ENCODE measurements around the gene OR14K1. TPM values are rescaled to one million over a fixed set of nuclear protein-coding genes. Genes with fewer than 3 reads are reported as not detected.
"Not testable (repeated sequence)": the region's sequence is repeated elsewhere in the genome, so short reads cannot be mapped to it uniquely, and the experiment has no call there.

Gene OR14K1
- total RNA-seq, 2 experiments from 2014 or later, result not detected

DNA sequence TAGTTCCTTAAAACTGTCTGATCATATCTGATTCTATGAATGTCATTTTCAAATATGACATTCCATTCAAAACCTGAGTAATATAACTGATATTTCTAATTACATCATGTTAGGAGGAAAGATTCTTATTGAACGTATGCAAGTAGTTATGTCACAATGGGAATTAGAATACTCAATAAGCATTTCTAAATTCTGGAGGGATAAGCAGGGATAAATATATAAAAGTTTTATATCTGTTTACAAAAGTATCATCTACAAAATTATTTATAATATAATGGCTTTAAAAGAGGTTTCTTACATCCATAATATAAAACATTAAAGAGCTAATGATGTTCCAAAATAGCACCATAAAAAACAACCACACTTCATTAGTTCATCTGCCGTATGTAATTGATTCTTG, 9.6 kb downstream of the OR14K1 start, which contains the start of gene OR14A2:
OR14A2 (minus strand) TSS at position 101 of the 400 bp plus-strand sequence.
- TF ChIP-seq, protein P1, sequence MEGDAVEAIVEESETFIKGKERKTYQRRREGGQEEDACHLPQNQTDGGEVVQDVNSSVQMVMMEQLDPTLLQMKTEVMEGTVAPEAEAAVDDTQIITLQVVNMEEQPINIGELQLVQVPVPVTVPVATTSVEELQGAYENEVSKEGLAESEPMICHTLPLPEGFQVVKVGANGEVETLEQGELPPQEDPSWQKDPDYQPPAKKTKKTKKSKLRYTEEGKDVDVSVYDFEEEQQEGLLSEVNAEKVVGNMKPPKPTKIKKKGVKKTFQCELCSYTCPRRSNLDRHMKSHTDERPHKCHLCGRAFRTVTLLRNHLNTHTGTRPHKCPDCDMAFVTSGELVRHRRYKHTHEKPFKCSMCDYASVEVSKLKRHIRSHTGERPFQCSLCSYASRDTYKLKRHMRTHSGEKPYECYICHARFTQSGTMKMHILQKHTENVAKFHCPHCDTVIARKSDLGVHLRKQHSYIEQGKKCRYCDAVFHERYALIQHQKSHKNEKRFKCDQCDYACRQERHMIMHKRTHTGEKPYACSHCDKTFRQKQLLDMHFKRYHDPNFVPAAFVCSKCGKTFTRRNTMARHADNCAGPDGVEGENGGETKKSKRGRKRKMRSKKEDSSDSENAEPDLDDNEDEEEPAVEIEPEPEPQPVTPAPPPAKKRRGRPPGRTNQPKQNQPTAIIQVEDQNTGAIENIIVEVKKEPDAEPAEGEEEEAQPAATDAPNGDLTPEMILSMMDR (IDR thresholded peaks at IDR 0.05), result no peak
- Mint-ChIP-seq H3K27ac (no peak within 1 kb of the TSS), H3K9me3 (peaks cover 2% of the 10 kb centered on the region), H3K36me3 (ENCODE audit: low read depth) (no peaks in the 10 kb centered on the region), H3K4me1 (ENCODE audit: low read depth) (no peaks in the 10 kb centered on the region), H3K27me3 (no peaks in the 10 kb centered on the region), H3K4me3 (no peak within 1 kb of the TSS)
- intact Hi-C loops (cut with DNase I, micrococcal nuclease), result no loop called here
- no peaks in the 10 kb centered on the region for H3K36me3 ChIP-seq (ENCODE audit: insufficient read depth, low read length)
- no peak for ATAC-seq (ENCODE audit: poor library complexity)
- POLR2A ChIA-PET, result no interaction called here
- no peaks in the 10 kb centered on the region for H3K27me3 ChIP-seq (ENCODE audit: control insufficient read depth in 1 of 2, insufficient read depth in 2 of 2, low read length in 2 of 2)
- CTCF ChIA-PET, result no interaction called here
- H3K4me3 ChIP-seq (ENCODE audit: low read length), result no peak within 1 kb of the TSS
- no peak within 1 kb of the TSS for H3K27ac ChIP-seq (ENCODE audit: low read depth in 1 of 2, low read length in 2 of 2)
- DNase-seq, result no peak
- H3K4me1 ChIP-seq (ENCODE audit: insufficient read depth, low read length), result no peaks in the 10 kb centered on the region
- peaks cover 0 to 14% of the 10 kb centered on the region in 2 experiments for H3K9me3 ChIP-seq (ENCODE audit: control insufficient read depth in 1 of 2, insufficient read depth in 1 of 2, low read length in 2 of 2)

DNA sequence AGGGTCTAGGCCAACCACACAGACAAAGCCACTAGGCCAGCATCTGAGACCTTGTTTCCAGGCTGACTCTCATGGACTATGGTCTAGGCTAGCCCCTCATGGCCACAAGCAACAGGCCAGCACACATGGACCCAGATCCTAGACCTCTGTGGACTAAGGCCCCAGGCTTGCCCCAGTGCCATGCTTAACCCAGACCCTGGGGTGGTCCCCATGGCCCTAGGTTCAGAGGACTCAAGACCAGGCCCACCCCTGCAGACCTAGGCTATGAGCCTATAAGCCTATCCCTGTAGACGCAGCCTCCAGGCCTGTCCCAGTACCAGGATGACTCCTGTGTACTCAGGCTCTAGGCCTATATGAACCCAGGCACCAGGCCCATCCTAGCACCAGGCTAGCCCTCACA, 11.5 kb downstream of the OR14K1 start:
- TF ChIP-seq, protein P1 (IDR thresholded peaks at IDR 0.05), result no peak
- CTCF ChIA-PET, result no interaction called here
- intact Hi-C loops (cut with DNase I, micrococcal nuclease), result no loop called here
- peaks cover 4% of the 10 kb centered on the region for H3K9me3 Mint-ChIP-seq
- ATAC-seq (ENCODE audit: poor library complexity) (no peak), DNase-seq (no peak)
- POLR2A ChIA-PET, result no interaction called here
- no peaks in the 10 kb centered on the region for H3K27me3 Mint-ChIP-seq
- H3K4me1 Mint-ChIP-seq (ENCODE audit: low read depth), result no peaks in the 10 kb centered on the region
- no peak overlapping the region for H3K27ac ChIP-seq (ENCODE audit: low read depth in 1 of 2, low read length in 2 of 2)
- H3K36me3 ChIP-seq (ENCODE audit: insufficient read depth, low read length), result no peaks in the 10 kb centered on the region
- H3K4me3 Mint-ChIP-seq, result no peak overlapping the region
- H3K9me3 ChIP-seq (ENCODE audit: control insufficient read depth in 1 of 2, insufficient read depth in 1 of 2, low read length in 2 of 2), result peaks cover 0 to 12% of the 10 kb centered on the region in 2 experiments
- H3K4me1 ChIP-seq (ENCODE audit: insufficient read depth, low read length), result no peaks in the 10 kb centered on the region
- no peak overlapping the region for H3K4me3 ChIP-seq (ENCODE audit: low read length)
- H3K27ac Mint-ChIP-seq, result no peak overlapping the region
- no peaks in the 10 kb centered on the region for H3K36me3 Mint-ChIP-seq (ENCODE audit: low read depth)
- no peaks in the 10 kb centered on the region for H3K27me3 ChIP-seq (ENCODE audit: control insufficient read depth in 1 of 2, insufficient read depth in 2 of 2, low read length in 2 of 2)

DNA sequence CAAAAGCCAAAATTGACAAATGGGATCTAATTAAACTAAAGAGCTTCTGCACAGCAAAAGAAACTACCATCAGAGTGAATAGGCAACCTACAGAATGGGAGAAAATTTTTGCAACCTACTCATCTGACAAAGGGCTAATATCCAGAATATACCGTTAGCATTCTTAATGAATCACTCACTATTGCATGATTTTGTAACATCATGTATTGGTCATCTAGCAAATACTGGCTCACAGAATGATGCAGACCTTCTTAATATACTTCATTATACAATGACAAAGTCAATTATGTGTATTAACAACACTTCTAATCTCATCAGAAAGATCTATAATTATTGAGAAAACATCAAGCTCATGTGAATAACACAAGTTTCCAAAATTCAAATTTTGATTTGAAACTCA, 15.9 kb downstream of the OR14K1 start:
- H3K27me3 ChIP-seq (ENCODE audit: control insufficient read depth in 1 of 2, insufficient read depth in 2 of 2, low read length in 2 of 2); H3K4me1 Mint-ChIP-seq (ENCODE audit: low read depth); H3K27me3 Mint-ChIP-seq; H3K27ac ChIP-seq (ENCODE audit: low read depth in 1 of 2, low read length in 2 of 2); ATAC-seq (ENCODE audit: poor library complexity); H3K4me1 ChIP-seq (ENCODE audit: insufficient read depth, low read length); H3K4me3 Mint-ChIP-seq; intact Hi-C loops (cut with DNase I, micrococcal nuclease); H3K36me3 Mint-ChIP-seq (ENCODE audit: low read depth); DNase-seq; H3K4me3 ChIP-seq (ENCODE audit: low read length); CTCF ChIA-PET; H3K36me3 ChIP-seq (ENCODE audit: insufficient read depth, low read length); POLR2A ChIA-PET; H3K9me3 Mint-ChIP-seq; H3K27ac Mint-ChIP-seq: not testable (repeated sequence)
- H3K9me3 ChIP-seq (ENCODE audit: control insufficient read depth in 1 of 2, insufficient read depth in 1 of 2, low read length in 2 of 2), result peaks cover 0 to 12% of the 10 kb centered on the region in 2 experiments

DNA sequence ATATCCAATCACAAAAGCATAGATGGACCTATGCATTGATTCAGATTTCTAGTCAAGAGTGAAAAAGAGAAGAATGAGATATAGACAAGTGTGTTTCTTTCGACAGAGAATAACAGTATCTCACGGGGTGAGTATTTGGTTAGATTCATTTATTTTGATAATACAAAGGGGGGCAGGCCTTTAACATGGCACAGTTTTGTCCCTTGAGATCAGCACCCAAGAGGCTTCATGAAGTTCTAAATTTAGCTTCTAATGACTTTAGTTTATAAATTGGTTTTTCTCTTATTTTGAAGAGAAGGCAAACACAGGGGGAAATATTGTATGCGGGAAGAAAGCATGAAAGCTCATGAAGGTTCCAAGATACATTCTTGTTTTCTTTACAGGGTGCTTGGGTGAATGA, 22.0 kb downstream of the OR14K1 start, which contains the start of gene OR1C1:
OR1C1 (minus strand) TSS at position 101 of the 400 bp plus-strand sequence. CDS start 2,150 bp downstream, outside the sequence.
- H3K36me3 Mint-ChIP-seq (ENCODE audit: low read depth), result no peaks in the 10 kb centered on the region
- H3K27ac Mint-ChIP-seq, result no peak within 1 kb of the TSS
- Histone ChIP-seq H3K36me3 (ENCODE audit: insufficient read depth, low read length) (no peaks in the 10 kb centered on the region), H3K27ac (ENCODE audit: low read depth in 1 of 2, low read length in 2 of 2) (no peak within 1 kb of the TSS), H3K9me3 (ENCODE audit: control insufficient read depth in 1 of 2, insufficient read depth in 1 of 2, low read length in 2 of 2) (no peaks in the 10 kb centered on the region), H3K27me3 (ENCODE audit: control insufficient read depth in 1 of 2, insufficient read depth in 2 of 2, low read length in 2 of 2) (no peaks in the 10 kb centered on the region), H3K4me3 (ENCODE audit: low read length) (no peak within 1 kb of the TSS), H3K4me1 (ENCODE audit: insufficient read depth, low read length) (no peaks in the 10 kb centered on the region)
- H3K9me3 Mint-ChIP-seq, result no peaks in the 10 kb centered on the region
- ChIA-PET CTCF (no interaction called here), POLR2A (no interaction called here)
- no peak within 1 kb of the TSS for H3K4me3 Mint-ChIP-seq
- TF ChIP-seq, protein P1 (IDR thresholded peaks at IDR 0.05), result no peak
- no peak for DNase-seq
- no peaks in the 10 kb centered on the region for H3K4me1 Mint-ChIP-seq (ENCODE audit: low read depth)
- ATAC-seq (ENCODE audit: poor library complexity), result no peak
- no peaks in the 10 kb centered on the region for H3K27me3 Mint-ChIP-seq
- intact Hi-C loops (cut with DNase I, micrococcal nuclease), result no loop called here

Measured in CD4-positive, alpha-beta T cell (primary cell).